ENCODE results near the gene VGLL1.

The VGLL1 gene

DNA sequence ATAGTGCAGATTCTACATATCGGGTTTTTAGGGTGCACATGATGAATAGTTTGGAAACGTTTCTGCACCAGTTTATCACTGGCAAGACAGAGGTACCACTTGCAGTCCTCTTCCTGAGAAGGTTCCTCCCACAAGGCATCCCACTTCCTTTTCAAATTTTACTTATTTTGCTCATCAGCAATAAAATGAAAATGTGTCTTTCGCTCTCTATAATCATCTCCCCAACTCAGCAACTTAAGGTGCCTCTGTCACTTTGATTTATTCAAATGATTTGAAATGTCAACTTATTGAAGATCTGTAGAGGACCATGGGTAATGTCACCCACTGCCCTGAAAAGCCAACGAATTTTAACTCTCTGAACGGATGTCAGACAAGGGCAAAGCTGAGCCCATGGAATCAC is 53.2 kb downstream of the VGLL1 start:
- POLR2A ChIA-PET, result no interaction called here

DNA sequence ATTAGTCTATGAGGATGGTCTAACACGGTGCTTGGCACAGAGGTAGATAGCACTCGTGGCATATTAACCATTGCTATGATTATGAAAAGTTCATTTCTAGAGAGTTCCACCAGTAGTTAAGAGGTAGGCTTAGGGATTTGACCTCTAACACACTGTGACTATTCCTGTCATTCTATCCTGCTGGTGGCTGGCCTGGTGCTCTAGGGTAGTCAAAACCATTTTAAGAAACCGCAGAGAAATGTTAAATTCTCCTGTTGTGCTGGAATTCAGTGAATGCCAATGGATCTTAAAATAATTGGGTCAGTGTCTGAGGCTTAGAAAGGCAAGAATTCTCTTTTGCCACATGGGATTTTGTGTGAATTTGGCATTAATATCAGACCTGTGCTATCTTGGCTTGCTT is 53.9 kb downstream of the VGLL1 start:
- TF ChIP-seq, protein P1, sequence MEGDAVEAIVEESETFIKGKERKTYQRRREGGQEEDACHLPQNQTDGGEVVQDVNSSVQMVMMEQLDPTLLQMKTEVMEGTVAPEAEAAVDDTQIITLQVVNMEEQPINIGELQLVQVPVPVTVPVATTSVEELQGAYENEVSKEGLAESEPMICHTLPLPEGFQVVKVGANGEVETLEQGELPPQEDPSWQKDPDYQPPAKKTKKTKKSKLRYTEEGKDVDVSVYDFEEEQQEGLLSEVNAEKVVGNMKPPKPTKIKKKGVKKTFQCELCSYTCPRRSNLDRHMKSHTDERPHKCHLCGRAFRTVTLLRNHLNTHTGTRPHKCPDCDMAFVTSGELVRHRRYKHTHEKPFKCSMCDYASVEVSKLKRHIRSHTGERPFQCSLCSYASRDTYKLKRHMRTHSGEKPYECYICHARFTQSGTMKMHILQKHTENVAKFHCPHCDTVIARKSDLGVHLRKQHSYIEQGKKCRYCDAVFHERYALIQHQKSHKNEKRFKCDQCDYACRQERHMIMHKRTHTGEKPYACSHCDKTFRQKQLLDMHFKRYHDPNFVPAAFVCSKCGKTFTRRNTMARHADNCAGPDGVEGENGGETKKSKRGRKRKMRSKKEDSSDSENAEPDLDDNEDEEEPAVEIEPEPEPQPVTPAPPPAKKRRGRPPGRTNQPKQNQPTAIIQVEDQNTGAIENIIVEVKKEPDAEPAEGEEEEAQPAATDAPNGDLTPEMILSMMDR (IDR thresholded peaks at IDR 0.05; ENCODE audit: insufficient read depth, low read length, missing control alignments), result no peak
- no peak for DNase-seq (ENCODE audit: low read depth, low spot score)
- ChIA-PET CTCF (no interaction called here), POLR2A (no interaction called here)
- no peak overlapping the region for H3K4me3 ChIP-seq (ENCODE audit: low read depth, low read length)

More for the DNA sequence above, 53.2 kb downstream of the VGLL1 start:
- TF ChIP-seq, protein P1 (IDR thresholded peaks at IDR 0.05; ENCODE audit: insufficient read depth, low read length, missing control alignments), result no peak
- H3K4me3 ChIP-seq (ENCODE audit: low read depth, low read length), result no peak overlapping the region
- CTCF ChIA-PET, result no interaction called here
- DNase-seq (ENCODE audit: low read depth, low spot score), result no peak

DNA sequence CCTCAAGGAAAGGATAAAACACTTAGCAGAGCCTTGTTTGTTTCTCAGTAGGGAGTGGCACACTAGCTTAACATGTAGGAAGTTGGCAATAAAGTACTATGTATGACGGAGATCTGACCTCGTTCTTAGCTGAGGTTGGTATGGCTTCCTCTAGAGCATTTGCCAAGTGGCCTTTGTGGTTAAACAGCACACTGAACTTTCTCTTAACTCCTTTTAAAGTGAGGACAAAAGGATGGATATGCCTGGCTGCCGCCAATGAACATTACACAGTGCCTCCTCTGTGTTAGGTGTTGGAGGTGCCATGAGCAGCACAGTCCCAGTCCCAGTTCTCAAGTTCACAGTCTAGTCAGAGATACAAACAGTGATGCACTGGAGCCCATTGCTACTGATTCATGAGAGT is 54.4 kb downstream of the VGLL1 start:
- TF ChIP-seq, protein P1 (IDR thresholded peaks at IDR 0.05; ENCODE audit: insufficient read depth, low read length, missing control alignments), result no peak
- CTCF ChIA-PET, result no interaction called here
- POLR2A ChIA-PET, result no interaction called here

DNA sequence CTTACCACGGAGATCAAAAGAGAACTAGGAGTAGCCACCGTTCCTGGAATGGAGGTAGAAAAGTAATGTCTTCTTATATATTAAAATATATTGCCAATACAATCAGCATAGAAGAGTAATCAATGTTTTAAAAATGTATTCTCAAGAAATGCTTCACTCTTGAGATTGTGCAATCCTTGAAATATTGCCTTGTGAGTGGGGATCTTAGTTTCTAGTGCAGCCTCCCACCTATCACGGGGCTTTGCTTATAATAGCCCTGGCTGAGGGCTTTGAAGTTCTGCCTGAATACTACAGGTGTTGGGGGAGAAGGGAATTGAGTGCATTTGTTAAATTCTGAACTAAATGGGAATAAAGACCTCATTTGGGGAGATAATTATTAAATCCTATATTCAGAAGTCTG is 55.5 kb downstream of the VGLL1 start:
- H3K4me3 ChIP-seq (ENCODE audit: low read depth, low read length), result no peak overlapping the region
- TF ChIP-seq, protein P1 (IDR thresholded peaks at IDR 0.05; ENCODE audit: insufficient read depth, low read length, missing control alignments), result no peak
- POLR2A ChIA-PET, result no interaction called here
- DNase-seq (ENCODE audit: low read depth, low spot score), result no peak
- CTCF ChIA-PET, result no interaction called here

More for the DNA sequence above, 54.4 kb downstream of the VGLL1 start:
- DNase-seq (ENCODE audit: low read depth, low spot score), result no peak
- no peak overlapping the region for H3K4me3 ChIP-seq (ENCODE audit: low read depth, low read length)

DNA sequence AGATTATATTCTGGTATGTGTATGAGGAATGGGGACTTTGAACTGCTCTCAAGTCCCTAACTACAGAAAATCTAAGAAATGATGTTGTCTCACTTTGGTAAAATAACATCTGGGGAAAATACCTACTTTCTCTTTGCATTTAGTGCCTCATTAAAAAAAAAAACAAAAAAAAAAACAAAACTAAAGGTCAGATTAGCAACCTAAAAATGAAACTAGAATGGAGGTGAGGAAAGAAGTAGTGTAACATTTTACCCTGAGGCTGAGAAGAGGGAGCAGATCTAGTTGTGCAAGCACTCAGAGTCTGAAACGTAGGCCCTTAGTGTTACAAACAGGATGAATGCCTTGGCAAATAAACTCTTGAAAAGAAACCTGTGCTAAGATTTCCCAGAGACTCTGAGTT is 56.0 kb downstream of the VGLL1 start:
- DNase-seq (ENCODE audit: low read depth, low spot score), result no peak

DNA sequence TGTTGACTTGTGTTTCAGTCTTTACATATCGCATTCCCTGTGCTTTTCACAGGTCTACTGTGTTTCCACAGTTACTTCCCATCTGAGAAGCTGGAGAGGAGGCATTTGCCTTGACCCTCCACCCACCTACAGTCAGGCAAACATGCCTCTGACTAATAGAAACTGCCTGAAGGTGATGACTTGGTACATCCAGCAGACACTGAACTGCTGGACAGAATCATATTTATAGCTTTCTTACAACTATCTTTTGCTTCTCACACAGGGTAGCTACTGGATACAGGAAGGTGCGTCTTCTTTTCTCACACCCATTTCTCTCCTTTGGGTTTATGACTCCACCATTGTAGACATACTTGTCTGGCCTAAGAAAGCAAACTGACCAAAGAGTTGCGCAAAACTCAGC is 58.0 kb downstream of the VGLL1 start:
- CTCF ChIA-PET, result interaction anchor here (1.0 kb wide), 1 partner anchor 14 kb away, joined by 3 read pairs; no protein-coding TSS in a partner anchor
- no peak for DNase-seq (ENCODE audit: low read depth, low spot score)
- POLR2A ChIA-PET, result no interaction called here
- TF ChIP-seq, protein P1 (IDR thresholded peaks at IDR 0.05; ENCODE audit: insufficient read depth, low read length, missing control alignments), result no peak
- no peak overlapping the region for H3K4me3 ChIP-seq (ENCODE audit: low read depth, low read length)

More for the DNA sequence above, 56.0 kb downstream of the VGLL1 start:
- POLR2A ChIA-PET, result no interaction called here
- CTCF ChIA-PET, result interaction anchor here (1.4 kb wide), 1 partner anchor 10 kb away, joined by 3 read pairs; no protein-coding TSS in a partner anchor
- TF ChIP-seq, protein P1 (IDR thresholded peaks at IDR 0.05; ENCODE audit: insufficient read depth, low read length, missing control alignments), result no peak
- H3K4me3 ChIP-seq (ENCODE audit: low read depth, low read length), result no peak overlapping the region
